ENCODE measurements around the gene RANGRF. TPM values are rescaled to one million over a fixed set of nuclear protein-coding genes. Genes with fewer than 3 reads are reported as not detected.

The RANGRF gene
- total RNA-seq, 2 donors from 2014 or later, result 59.2 to 73.8 TPM

GRCh38 chr17:8312251-8312650 lies 23.8 kb downstream of the RANGRF start:
- peaks cover 6% of the 10 kb centered on the region for H3K27me3 Mint-ChIP-seq (ENCODE audit: low read depth)
- H3K9me3 Mint-ChIP-seq, result no peaks in the 10 kb centered on the region
- DNase-seq, result no peak
- no peak for ATAC-seq (replicated peaks in 1 of 2)
- no peaks in the 10 kb centered on the region for H3K36me3 Mint-ChIP-seq (ENCODE audit: insufficient read depth in 2 of 2)
- H3K27ac Mint-ChIP-seq, result no peak overlapping the region
- H3K4me1 Mint-ChIP-seq (ENCODE audit: low read depth), result no peaks in the 10 kb centered on the region
- no peak overlapping the region for H3K4me3 Mint-ChIP-seq

- no peaks in the 10 kb centered on the region for H3K4me1 Mint-ChIP-seq (ENCODE audit: low read depth)
- DNase-seq, result no peak
- H3K36me3 Mint-ChIP-seq (ENCODE audit: insufficient read depth in 2 of 2), result no peaks in the 10 kb centered on the region
- H3K4me3 Mint-ChIP-seq, result no peak overlapping the region
- no peak overlapping the region for H3K27ac Mint-ChIP-seq
- no peaks in the 10 kb centered on the region for H3K9me3 Mint-ChIP-seq
- peaks cover 6% of the 10 kb centered on the region for H3K27me3 Mint-ChIP-seq (ENCODE audit: low read depth)
- no peak for ATAC-seq (replicated peaks in 1 of 2)
Observed at GRCh38 chr17:8312726-8313600, 24.5 kb downstream of the RANGRF start.

GRCh38 chr17:8314797-8315763 lies 26.6 kb downstream of the RANGRF start:
- no peak for DNase-seq
- peaks cover 6% of the 10 kb centered on the region for H3K27me3 Mint-ChIP-seq (ENCODE audit: low read depth)

GRCh38 chr17:8315764-8316217 lies 27.3 kb downstream of the RANGRF start:
- H3K4me3 Mint-ChIP-seq, result no peak overlapping the region
- H3K9me3 Mint-ChIP-seq, result no peaks in the 10 kb centered on the region
- no peaks in the 10 kb centered on the region for H3K4me1 Mint-ChIP-seq (ENCODE audit: low read depth)
- no peaks in the 10 kb centered on the region for H3K36me3 Mint-ChIP-seq (ENCODE audit: insufficient read depth in 2 of 2)
- DNase-seq, result no peak
- peaks cover 6% of the 10 kb centered on the region for H3K27me3 Mint-ChIP-seq (ENCODE audit: low read depth)
- no peak overlapping the region for H3K27ac Mint-ChIP-seq
- no peak for ATAC-seq (replicated peaks in 1 of 2)

More at GRCh38 chr17:8314797-8315763, 26.6 kb downstream of the RANGRF start:
- H3K9me3 Mint-ChIP-seq, result no peaks in the 10 kb centered on the region
- ATAC-seq (replicated peaks in 1 of 2), result no peak
- H3K36me3 Mint-ChIP-seq (ENCODE audit: insufficient read depth in 2 of 2), result no peaks in the 10 kb centered on the region
- H3K4me3 Mint-ChIP-seq, result no peak overlapping the region
- H3K27ac Mint-ChIP-seq, result no peak overlapping the region
- no peaks in the 10 kb centered on the region for H3K4me1 Mint-ChIP-seq (ENCODE audit: low read depth)

GRCh38 chr17:8318010-8318935 lies 29.8 kb downstream of the RANGRF start:
- no peak for ATAC-seq (replicated peaks in 1 of 2)
- no peaks in the 10 kb centered on the region for H3K9me3 Mint-ChIP-seq
- H3K36me3 Mint-ChIP-seq (ENCODE audit: insufficient read depth in 2 of 2), result no peaks in the 10 kb centered on the region
- no peak for DNase-seq
- H3K27ac Mint-ChIP-seq, result no peak overlapping the region
- H3K4me3 Mint-ChIP-seq, result no peak overlapping the region
- H3K27me3 Mint-ChIP-seq (ENCODE audit: low read depth), result peaks cover 6% of the 10 kb centered on the region
- no peaks in the 10 kb centered on the region for H3K4me1 Mint-ChIP-seq (ENCODE audit: low read depth)

DNA sequence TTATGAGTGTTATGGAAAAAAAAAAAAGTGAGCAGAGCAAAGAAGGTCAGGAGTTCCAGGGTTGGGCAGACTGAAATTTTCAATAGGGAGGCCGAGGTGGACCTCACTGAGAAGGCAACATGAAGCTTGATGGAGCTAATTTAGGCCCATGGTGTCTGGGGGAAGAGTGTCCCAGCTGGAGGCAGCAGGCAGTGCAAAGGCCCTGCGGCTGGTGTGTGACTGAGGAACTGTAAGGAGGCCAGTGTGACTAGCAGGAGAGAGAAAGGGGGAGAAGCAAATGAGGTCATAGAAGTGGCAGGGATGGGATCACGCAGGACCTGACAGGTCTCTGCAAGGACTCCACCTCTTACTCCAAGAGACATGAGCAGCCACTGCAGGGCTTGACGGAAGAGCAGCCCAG lies 31.8 kb downstream of the RANGRF start:
- Mint-ChIP-seq H3K36me3 (ENCODE audit: insufficient read depth in 2 of 2) (no peaks in the 10 kb centered on the region), H3K4me1 (ENCODE audit: low read depth) (peaks cover 7% of the 10 kb centered on the region), H3K9me3 (no peaks in the 10 kb centered on the region), H3K27ac (no peak overlapping the region), H3K27me3 (ENCODE audit: low read depth) (peaks cover 15% of the 10 kb centered on the region), H3K4me3 (no peak overlapping the region)
- DNase-seq (no peak), ATAC-seq (replicated peaks in 1 of 2) (no peak)

DNA sequence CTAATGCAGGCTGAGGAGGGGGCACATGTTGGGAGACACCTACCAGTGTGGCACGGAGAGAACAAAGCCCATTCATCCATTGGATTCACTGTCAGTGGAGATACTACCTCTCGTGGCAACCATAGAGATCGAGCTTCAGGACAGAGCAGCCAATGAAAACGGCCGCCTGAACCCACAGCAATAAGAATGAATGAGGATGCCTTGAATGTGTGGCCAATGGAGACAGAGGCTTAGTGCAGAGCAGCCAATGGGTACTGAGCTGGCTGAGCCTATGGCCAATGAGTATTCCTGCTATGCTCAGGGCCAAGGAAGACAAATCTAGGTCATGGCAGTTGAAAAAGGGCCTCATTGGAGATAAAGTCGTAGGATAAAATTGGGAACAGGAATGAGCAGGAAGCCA lies 32.5 kb downstream of the RANGRF start:
- no peak overlapping the region for H3K4me3 Mint-ChIP-seq
- H3K27me3 Mint-ChIP-seq (ENCODE audit: low read depth), result peaks cover 22% of the 10 kb centered on the region
- peaks cover 7% of the 10 kb centered on the region for H3K4me1 Mint-ChIP-seq (ENCODE audit: low read depth)
- no peaks in the 10 kb centered on the region for H3K36me3 Mint-ChIP-seq (ENCODE audit: insufficient read depth in 2 of 2)
- H3K9me3 Mint-ChIP-seq, result no peaks in the 10 kb centered on the region
- DNase-seq (no peak), ATAC-seq (replicated peaks in 1 of 2) (no peak)
- no peak overlapping the region for H3K27ac Mint-ChIP-seq

GRCh38 chr17:8322061-8322460 lies 33.6 kb downstream of the RANGRF start:
- no peaks in the 10 kb centered on the region for H3K36me3 Mint-ChIP-seq (ENCODE audit: insufficient read depth in 2 of 2)
- H3K4me3 Mint-ChIP-seq, result no peak overlapping the region
- no peak for DNase-seq
- peaks cover 15% of the 10 kb centered on the region for H3K4me1 Mint-ChIP-seq (ENCODE audit: low read depth)
- ATAC-seq (replicated peaks in 1 of 2), result no peak
- no peak overlapping the region for H3K27ac Mint-ChIP-seq
- no peaks in the 10 kb centered on the region for H3K9me3 Mint-ChIP-seq
- peaks cover 30% of the 10 kb centered on the region for H3K27me3 Mint-ChIP-seq (ENCODE audit: low read depth)

GRCh38 chr17:8324132-8324531 lies 35.7 kb downstream of the RANGRF start:
- Mint-ChIP-seq H3K4me3 (no peak overlapping the region), H3K4me1 (ENCODE audit: low read depth) (peaks cover 15% of the 10 kb centered on the region), H3K27me3 (ENCODE audit: low read depth) (peaks cover 48% of the 10 kb centered on the region), H3K9me3 (no peaks in the 10 kb centered on the region), H3K36me3 (ENCODE audit: insufficient read depth in 2 of 2) (peaks cover 0 to 2% of the 10 kb centered on the region in 2 donors), H3K27ac (no peak overlapping the region)
- no peak for DNase-seq
- ATAC-seq (replicated peaks in 1 of 2), result no peak

GRCh38 chr17:8324923-8325322 lies 36.5 kb downstream of the RANGRF start:
- no peak for ATAC-seq (replicated peaks in 1 of 2)
- Mint-ChIP-seq H3K4me1 (ENCODE audit: low read depth) (peaks cover 15% of the 10 kb centered on the region), H3K36me3 (ENCODE audit: insufficient read depth in 2 of 2) (peaks cover 0 to 2% of the 10 kb centered on the region in 2 donors), H3K9me3 (no peaks in the 10 kb centered on the region), H3K4me3 (no peak overlapping the region), H3K27ac (no peak overlapping the region), H3K27me3 (ENCODE audit: low read depth) (peaks cover 48% of the 10 kb centered on the region)
- no peak for DNase-seq

GRCh38 chr17:8326511-8327302 lies 38.2 kb downstream of the RANGRF start:
- DNase-seq, result peak; percentile 33 to 36
- H3K36me3 Mint-ChIP-seq (ENCODE audit: insufficient read depth in 2 of 2), result peaks cover 0 to 2% of the 10 kb centered on the region in 2 donors
- peaks cover 48% of the 10 kb centered on the region for H3K27me3 Mint-ChIP-seq (ENCODE audit: low read depth)
- H3K9me3 Mint-ChIP-seq, result no peaks in the 10 kb centered on the region
- peak overlapping the region; percentile 76 to 84 for H3K4me3 Mint-ChIP-seq
- peaks cover 15% of the 10 kb centered on the region for H3K4me1 Mint-ChIP-seq (ENCODE audit: low read depth)
- H3K27ac Mint-ChIP-seq, result no peak overlapping the region
- peak; percentile 74 to 76 for ATAC-seq (replicated peaks in 1 of 2)

- Mint-ChIP-seq H3K27ac (no peak overlapping the region), H3K4me3 (peak overlapping the region; percentile 76 to 84), H3K4me1 (ENCODE audit: low read depth) (peaks cover 15% of the 10 kb centered on the region), H3K36me3 (ENCODE audit: insufficient read depth in 2 of 2) (peaks cover 0 to 2% of the 10 kb centered on the region in 2 donors), H3K9me3 (no peaks in the 10 kb centered on the region), H3K27me3 (ENCODE audit: low read depth) (peaks cover 52% of the 10 kb centered on the region)
- ATAC-seq (replicated peaks in 1 of 2) (peak; percentile 14 to 25), DNase-seq (no peak)
Observed at GRCh38 chr17:8327303-8327649, 38.8 kb downstream of the RANGRF start.

Measured in activated T-cell treated with anti-CD3 and anti-CD28 coated beads, Interleukin-2, amount 50 U/mL, for 72 hours (primary cell).